Activated T-cell treated with anti-CD3 and anti-CD28 coated beads, Interleukin-2, amount 50 U/mL, for 72 hours (primary cell): ENCODE data around the gene BTG1. TPM values are rescaled to one million over a fixed set of nuclear protein-coding genes. Genes with fewer than 3 reads are reported as not detected.
"Not testable (repeated sequence)": the region's sequence is repeated elsewhere in the genome, so short reads cannot be mapped to it uniquely, and the experiment has no call there.

Experiments
- ATAC-seq, 2 donors: fragments of 150-1000 bp; cut with Tn5 transposase; replicated peaks in 1 of 2; 2 replicates each; pipeline ENCODE4 v1.10.0; 2021; ENCODE audit warnings: moderate library complexity in 2 of 2, mild to moderate bottlenecking in 1 of 2
- DNase-seq, 2 donors: peaks; one replicate each; pipeline ENCODE4 v3.0.0; 2021 to 2022; ENCODE audit warnings: mixed read lengths in 1 of 2
- H3K27ac Mint-ChIP-seq: one replicate; pipeline ENCODE4 v1.8.0; 2022; ENCODE audit warnings: mild to moderate bottlenecking, moderate library complexity, mixed read lengths
- H3K27me3 Mint-ChIP-seq: one replicate; pipeline ENCODE4 v1.8.0; 2022; ENCODE audit warnings: low read depth, mixed read lengths
- H3K36me3 Mint-ChIP-seq, 2 donors: one replicate each; pipeline ENCODE4 v1.8.0; 2022; ENCODE audit warnings: mixed read lengths in 2 of 2, mild to moderate bottlenecking in 1 of 2; ENCODE audit not compliant: insufficient read depth in 2 of 2
- H3K4me1 Mint-ChIP-seq: one replicate; pipeline ENCODE4 v1.8.0; 2022; ENCODE audit warnings: low read depth, mixed read lengths
- H3K4me3 Mint-ChIP-seq, 2 donors: one replicate each; pipeline ENCODE4 v1.8.0; 2022; ENCODE audit warnings: mild to moderate bottlenecking in 2 of 2, mixed read lengths in 2 of 2, moderate library complexity in 2 of 2
- H3K9me3 Mint-ChIP-seq, 2 donors: one replicate each; pipeline ENCODE4 v1.8.0; 2022; ENCODE audit warnings: mixed read lengths in 2 of 2
- total RNA-seq, 2 donors: library from RNA; stranded (reverse); gene quantifications; one replicate each; pipeline ENCODE4 v1.2.3, GENCODE V29; 2022

The BTG1 gene
- total RNA-seq, 2 donors from 2014 or later = 258 to 337 TPM

DNA sequence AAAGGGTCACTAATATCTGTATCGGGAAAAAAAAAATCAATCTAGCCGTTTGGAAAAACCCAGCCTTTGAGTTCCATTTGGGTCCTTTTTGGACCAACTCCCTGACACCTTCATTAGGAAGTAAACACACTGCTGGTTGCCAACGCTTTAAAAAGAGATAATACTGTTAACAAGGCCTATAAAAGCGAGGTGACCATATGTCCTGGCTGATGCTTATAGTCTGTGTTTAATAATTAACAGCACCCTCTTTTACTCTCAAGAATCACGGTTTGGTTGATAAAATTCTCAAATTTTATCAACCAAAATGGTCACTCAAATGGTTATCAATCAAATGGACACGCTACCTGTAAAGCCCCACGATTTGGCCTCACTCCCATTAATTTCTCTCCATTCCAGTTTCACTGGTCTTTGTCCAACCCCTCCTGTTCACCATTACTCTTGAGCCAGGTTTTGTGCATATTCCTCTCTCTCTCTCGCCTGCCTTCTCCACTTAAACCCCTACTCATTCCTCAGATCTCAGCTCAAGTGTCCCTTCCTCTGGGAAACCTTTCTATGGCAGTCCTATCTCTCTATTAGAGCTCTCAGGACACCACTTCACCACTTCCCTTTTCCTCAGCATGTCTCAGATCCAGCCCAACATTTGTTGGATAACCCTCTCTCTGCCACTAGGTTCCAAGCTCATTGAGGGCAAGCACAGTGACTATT, 9.5 kb downstream of the BTG1 start:
- no peak for ATAC-seq
- peak overlapping the region; percentile 98 for H3K4me3 Mint-ChIP-seq
- peak overlapping the region; percentile 92 for H3K27ac Mint-ChIP-seq

GRCh38 chr12:92135541-92135940, 10.1 kb downstream of the BTG1 start:
- not testable (repeated sequence) for H3K27me3 Mint-ChIP-seq, H3K9me3 Mint-ChIP-seq, DNase-seq, ATAC-seq
- H3K4me3 Mint-ChIP-seq = peak overlapping the region; percentile 98
- peaks cover 25 to 33% of the 10 kb centered on the region in 2 donors for H3K36me3 Mint-ChIP-seq
- H3K27ac Mint-ChIP-seq = peak overlapping the region; percentile 92
- H3K4me1 Mint-ChIP-seq = peaks cover 92% of the 10 kb centered on the region

More for the DNA sequence above, 9.5 kb downstream of the BTG1 start:
- Mint-ChIP-seq H3K9me3 (peaks cover 0 to 1% of the 10 kb centered on the region in 2 donors), H3K36me3 (peaks cover 27 to 37% of the 10 kb centered on the region in 2 donors), H3K4me1 (peaks cover 85% of the 10 kb centered on the region), H3K27me3 (no peaks in the 10 kb centered on the region)
- no peak for DNase-seq

- peak overlapping the region; percentile 98 for H3K4me3 Mint-ChIP-seq
- peak; percentile 42 to 44 for ATAC-seq
- H3K36me3 Mint-ChIP-seq = peaks cover 22 to 26% of the 10 kb centered on the region in 2 donors
- H3K9me3 Mint-ChIP-seq = peaks cover 0 to 1% of the 10 kb centered on the region in 2 donors
- no peak for DNase-seq
- peak overlapping the region; percentile 92 for H3K27ac Mint-ChIP-seq
- peaks cover 95% of the 10 kb centered on the region for H3K4me1 Mint-ChIP-seq
- H3K27me3 Mint-ChIP-seq = no peaks in the 10 kb centered on the region
Measured at GRCh38 chr12:92134638-92135274, 10.9 kb downstream of the BTG1 start.

GRCh38 chr12:92133795-92134637, 11.6 kb downstream of the BTG1 start:
- DNase-seq (peak in 1 of 2 donors; percentile 45), ATAC-seq (peak; percentile 5 to 16)
- Mint-ChIP-seq H3K9me3 (peaks cover 0 to 1% of the 10 kb centered on the region in 2 donors), H3K27me3 (no peaks in the 10 kb centered on the region), H3K4me1 (peaks cover 99% of the 10 kb centered on the region), H3K36me3 (peaks cover 22 to 24% of the 10 kb centered on the region in 2 donors), H3K4me3 (peak overlapping the region; percentile 98), H3K27ac (peak overlapping the region; percentile 92)

- peaks cover 19% of the 10 kb centered on the region in 2 donors for H3K36me3 Mint-ChIP-seq
- ATAC-seq = no peak
Measured at GRCh38 chr12:92133171-92133570, 12.5 kb downstream of the BTG1 start.

DNA sequence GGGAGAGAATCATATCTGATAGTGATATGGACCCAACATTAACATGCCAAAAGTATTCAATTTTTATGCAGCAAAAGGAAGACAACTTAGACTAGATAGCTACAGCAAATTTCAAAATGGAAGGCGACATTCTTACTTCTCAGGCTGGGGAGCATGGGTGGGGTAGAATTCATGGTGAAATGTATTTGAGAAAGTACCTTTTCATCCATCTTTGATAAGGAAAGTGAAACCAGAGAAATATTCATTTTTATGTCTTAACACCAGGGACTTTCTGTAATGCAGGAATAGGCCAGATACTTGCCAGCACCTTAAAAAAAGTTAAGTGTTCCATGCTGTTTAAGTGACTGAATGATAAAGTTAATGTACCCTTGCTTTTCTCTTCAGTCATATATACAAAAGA, 13.4 kb downstream of the BTG1 start:
- peaks cover 93% of the 10 kb centered on the region for H3K4me1 Mint-ChIP-seq
- ATAC-seq (peak in 1 of 2 donors; percentile 4), DNase-seq (no peak)
- peaks cover 0 to 1% of the 10 kb centered on the region in 2 donors for H3K9me3 Mint-ChIP-seq
- H3K27me3 Mint-ChIP-seq = no peaks in the 10 kb centered on the region
- peaks cover 15 to 18% of the 10 kb centered on the region in 2 donors for H3K36me3 Mint-ChIP-seq
- H3K4me3 Mint-ChIP-seq = peak overlapping the region; percentile 84 to 98
- peak overlapping the region; percentile 96 for H3K27ac Mint-ChIP-seq

More at GRCh38 chr12:92133171-92133570, 12.5 kb downstream of the BTG1 start:
- peaks cover 0 to 1% of the 10 kb centered on the region in 2 donors for H3K9me3 Mint-ChIP-seq
- no peaks in the 10 kb centered on the region for H3K27me3 Mint-ChIP-seq
- H3K4me1 Mint-ChIP-seq = peaks cover 96% of the 10 kb centered on the region
- DNase-seq = no peak
- peak overlapping the region; percentile 98 for H3K4me3 Mint-ChIP-seq
- H3K27ac Mint-ChIP-seq = peak overlapping the region; percentile 92

- Mint-ChIP-seq H3K9me3 (no peaks in the 10 kb centered on the region), H3K4me1 (peaks cover 91% of the 10 kb centered on the region), H3K36me3 (peaks cover 9 to 17% of the 10 kb centered on the region in 2 donors), H3K4me3 (peak overlapping the region; percentile 84 to 98), H3K27ac (peak overlapping the region; percentile 96), H3K27me3 (no peaks in the 10 kb centered on the region)
- DNase-seq (no peak), ATAC-seq (peak; percentile 29 to 38)
Measured at GRCh38 chr12:92130999-92131398, 14.6 kb downstream of the BTG1 start.

- Mint-ChIP-seq H3K36me3 (peaks cover 9 to 22% of the 10 kb centered on the region in 2 donors), H3K4me3 (peak overlapping the region; percentile 19 to 98), H3K27me3 (no peaks in the 10 kb centered on the region), H3K9me3 (peaks cover 0 to 2% of the 10 kb centered on the region in 2 donors), H3K4me1 (peaks cover 91% of the 10 kb centered on the region), H3K27ac (peak overlapping the region; percentile 79)
- ATAC-seq = no peak
- no peak for DNase-seq
Measured at GRCh38 chr12:92129609-92130008, 16.0 kb downstream of the BTG1 start.

DNA sequence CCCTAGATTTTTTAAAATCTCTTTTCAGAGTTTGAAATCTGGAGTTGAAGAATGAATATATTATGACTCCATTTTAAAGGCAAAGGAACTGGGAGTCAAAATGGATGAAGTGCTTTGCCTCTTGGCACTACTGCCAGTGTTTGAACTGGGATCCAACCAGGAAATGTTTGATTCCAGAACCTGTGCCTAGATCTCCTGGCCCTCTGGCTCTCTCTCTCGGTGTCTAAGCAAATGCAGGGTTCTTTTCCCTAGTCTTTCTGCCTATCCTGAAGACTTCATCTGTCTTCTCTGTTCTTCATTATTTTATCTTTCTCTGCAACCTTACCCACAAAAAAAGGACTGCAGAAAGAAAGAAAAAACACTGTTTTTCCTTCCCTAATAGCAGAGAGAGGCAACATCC, 17.0 kb downstream of the BTG1 start:
- Mint-ChIP-seq H3K27ac (peak overlapping the region; percentile 17), H3K4me1 (peaks cover 91% of the 10 kb centered on the region), H3K4me3 (peak overlapping the region in 1 of 2 donors; percentile 47), H3K27me3 (no peaks in the 10 kb centered on the region), H3K9me3 (peaks cover 0 to 2% of the 10 kb centered on the region in 2 donors), H3K36me3 (peaks cover 11 to 22% of the 10 kb centered on the region in 2 donors)
- ATAC-seq = no peak
- DNase-seq = no peak

DNA sequence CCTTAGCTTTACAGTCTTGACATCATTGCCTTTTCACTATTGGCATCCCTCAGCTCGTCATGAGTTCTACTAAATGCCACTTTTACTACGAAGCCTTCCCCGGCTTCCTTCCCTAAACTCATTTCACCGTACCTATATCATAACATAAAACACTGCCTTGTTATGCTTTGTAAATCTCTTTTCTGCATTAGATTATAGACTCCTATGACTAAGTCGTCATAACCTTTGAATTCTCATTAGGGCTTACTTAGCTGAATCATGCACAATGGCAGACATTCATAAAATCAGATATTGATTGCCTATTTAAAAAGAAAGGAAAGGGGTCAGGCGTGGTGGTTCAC, 21.0 kb downstream of the BTG1 start:
- peaks cover 0 to 2% of the 10 kb centered on the region in 2 donors for H3K9me3 Mint-ChIP-seq
- peaks cover 76% of the 10 kb centered on the region for H3K4me1 Mint-ChIP-seq
- peak overlapping the region; percentile 85 for H3K27ac Mint-ChIP-seq
- ATAC-seq (peak; percentile 27 to 54), DNase-seq (no peak)
- H3K4me3 Mint-ChIP-seq = peak overlapping the region; percentile 51 to 70
- no peaks in the 10 kb centered on the region for H3K27me3 Mint-ChIP-seq
- H3K36me3 Mint-ChIP-seq = peaks cover 9 to 33% of the 10 kb centered on the region in 2 donors

- H3K4me3 Mint-ChIP-seq = peak overlapping the region; percentile 51 to 70
- ATAC-seq (peak; percentile 40 to 61), DNase-seq (no peak)
- H3K27me3 Mint-ChIP-seq = no peaks in the 10 kb centered on the region
- peaks cover 73% of the 10 kb centered on the region for H3K4me1 Mint-ChIP-seq
- H3K36me3 Mint-ChIP-seq = peaks cover 10 to 33% of the 10 kb centered on the region in 2 donors
- H3K9me3 Mint-ChIP-seq = peaks cover 0 to 2% of the 10 kb centered on the region in 2 donors
- H3K27ac Mint-ChIP-seq = peak overlapping the region; percentile 85
Measured at GRCh38 chr12:92123780-92124688, 21.6 kb downstream of the BTG1 start.
